ENCODE data around the gene SQOR.

GRCh38 chr15:45616901-45617323 is 17.9 kb upstream of the SQOR start:
- TF ChIP-seq, protein P1, sequence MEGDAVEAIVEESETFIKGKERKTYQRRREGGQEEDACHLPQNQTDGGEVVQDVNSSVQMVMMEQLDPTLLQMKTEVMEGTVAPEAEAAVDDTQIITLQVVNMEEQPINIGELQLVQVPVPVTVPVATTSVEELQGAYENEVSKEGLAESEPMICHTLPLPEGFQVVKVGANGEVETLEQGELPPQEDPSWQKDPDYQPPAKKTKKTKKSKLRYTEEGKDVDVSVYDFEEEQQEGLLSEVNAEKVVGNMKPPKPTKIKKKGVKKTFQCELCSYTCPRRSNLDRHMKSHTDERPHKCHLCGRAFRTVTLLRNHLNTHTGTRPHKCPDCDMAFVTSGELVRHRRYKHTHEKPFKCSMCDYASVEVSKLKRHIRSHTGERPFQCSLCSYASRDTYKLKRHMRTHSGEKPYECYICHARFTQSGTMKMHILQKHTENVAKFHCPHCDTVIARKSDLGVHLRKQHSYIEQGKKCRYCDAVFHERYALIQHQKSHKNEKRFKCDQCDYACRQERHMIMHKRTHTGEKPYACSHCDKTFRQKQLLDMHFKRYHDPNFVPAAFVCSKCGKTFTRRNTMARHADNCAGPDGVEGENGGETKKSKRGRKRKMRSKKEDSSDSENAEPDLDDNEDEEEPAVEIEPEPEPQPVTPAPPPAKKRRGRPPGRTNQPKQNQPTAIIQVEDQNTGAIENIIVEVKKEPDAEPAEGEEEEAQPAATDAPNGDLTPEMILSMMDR (IDR thresholded peaks at IDR 0.05) = no peak
- no peak for TF ChIP-seq POLR2AphosphoS5 (IDR thresholded peaks at IDR 0.05)

All from suprapubic skin (tissue), 3 donors.